Breast epithelium (tissue), 3 donors: ENCODE measurements around the gene NCKIPSD.

Source experiments
- CTCF ChIP-seq, 3 donors: fragments of 450-650 bp; IDR thresholded peaks; one replicate each; pipeline ENCODE4 v1.5.1; 2016 to 2017; ENCODE audit warnings: antibody characterized with exemption in 3 of 3, mild to moderate bottlenecking in 3 of 3, moderate library complexity in 3 of 3
- POLR2A ChIP-seq: fragments of 450-650 bp; IDR thresholded peaks from one replicate; pipeline ENCODE4 v1.6.1; 2016; ENCODE audit warnings: antibody characterized with exemption, mild to moderate bottlenecking, moderate library complexity
- POLR2AphosphoS5 ChIP-seq, 3 donors: sonication (generic); formaldehyde crosslinking; IDR thresholded peaks; one replicate each; pipeline ENCODE4 v1.6.1; 2017; ENCODE audit warnings: antibody characterized with exemption in 3 of 3

GRCh38 chr3:48689384-48689783 lies 3.7 kb upstream of the NCKIPSD start:
- TF ChIP-seq CTCF (IDR thresholded peaks at IDR 0.05) (no peak), POLR2AphosphoS5 (IDR thresholded peaks at IDR 0.05) (no peak), POLR2A (no peak)
